ENCODE data around the gene CFLAR. TPM values are rescaled to one million over a fixed set of nuclear protein-coding genes. Genes with fewer than 3 reads are reported as not detected.

The CFLAR gene
- total RNA-seq, 3 donors from 2014 or later (not counting 1 experiment from before 2014, with no cell fraction given) = 415 to 542 (median 445) TPM

GRCh38 chr2:201219328-201220096 lies 103.5 kb downstream of the CFLAR start:
- no peak for TF ChIP-seq CTCF (IDR thresholded peaks at IDR 0.05)
- H3K9me3 Mint-ChIP-seq = no peaks in the 10 kb centered on the region
- peak overlapping the region; percentile 81 to 84 for H3K27ac Mint-ChIP-seq
- H3K4me3 ChIP-seq (ENCODE audit: low read length) = no peak overlapping the region
- DNase-seq (no peak), ATAC-seq (no peak)
- H3K4me1 Mint-ChIP-seq = peaks cover 13 to 21% of the 10 kb centered on the region in 2 donors
- H3K36me3 ChIP-seq (ENCODE audit: control insufficient read depth, insufficient read depth, low read length) = peaks cover 41% of the 10 kb centered on the region
- H3K4me1 ChIP-seq (ENCODE audit: control insufficient read depth, insufficient read depth, low read length) = peaks cover 3% of the 10 kb centered on the region
- no peaks in the 10 kb centered on the region for H3K27me3 ChIP-seq (ENCODE audit: control insufficient read depth, insufficient read depth, low read length)
- 92% methylated on average over 5 of the region's 5 CpGs for WGBS (ENCODE audit: insufficient coverage)
- no peak overlapping the region for H3K27ac ChIP-seq (ENCODE audit: low read length)
- intact Hi-C loops (cut with micrococcal nuclease) = no loop called here
- no peak overlapping the region for H3K4me3 Mint-ChIP-seq
- H3K27me3 Mint-ChIP-seq (ENCODE audit: low read depth in 2 of 2) = no peaks in the 10 kb centered on the region
- H3K9me3 ChIP-seq (ENCODE audit: control insufficient read depth, insufficient read depth, low read length) = no peaks in the 10 kb centered on the region
- peaks cover 7% of the 10 kb centered on the region for H3K36me3 Mint-ChIP-seq

- Mint-ChIP-seq H3K27me3 (ENCODE audit: low read depth in 2 of 2) (no peaks in the 10 kb centered on the region), H3K36me3 (peaks cover 6% of the 10 kb centered on the region), H3K9me3 (no peaks in the 10 kb centered on the region), H3K27ac (peak overlapping the region; percentile 81 to 84), H3K4me1 (peaks cover 13 to 28% of the 10 kb centered on the region in 2 donors), H3K4me3 (no peak overlapping the region)
- Histone ChIP-seq H3K27ac (ENCODE audit: low read length) (no peak overlapping the region), H3K36me3 (ENCODE audit: control insufficient read depth, insufficient read depth, low read length) (peaks cover 41% of the 10 kb centered on the region), H3K4me1 (ENCODE audit: control insufficient read depth, insufficient read depth, low read length) (peaks cover 3% of the 10 kb centered on the region), H3K9me3 (ENCODE audit: control insufficient read depth, insufficient read depth, low read length) (no peaks in the 10 kb centered on the region), H3K4me3 (ENCODE audit: low read length) (no peak overlapping the region), H3K27me3 (ENCODE audit: control insufficient read depth, insufficient read depth, low read length) (no peaks in the 10 kb centered on the region)
- no peak for TF ChIP-seq CTCF (IDR thresholded peaks at IDR 0.05)
- no peak for ATAC-seq
- peak in 1 of 2 donors; percentile 23 for DNase-seq
- intact Hi-C loops (cut with micrococcal nuclease) = no loop called here
- 60% methylated on average over 1 of the region's 4 CpGs for WGBS (ENCODE audit: insufficient coverage)
These were observed 104.2 kb downstream of the CFLAR start for GRCh38 chr2:201220102-201220570.

- H3K4me1 Mint-ChIP-seq = peaks cover 12 to 30% of the 10 kb centered on the region in 2 donors
- intact Hi-C loops (cut with micrococcal nuclease) = no loop called here
- H3K36me3 Mint-ChIP-seq = no peaks in the 10 kb centered on the region
- peak overlapping the region; percentile 81 to 84 for H3K27ac Mint-ChIP-seq
- TF ChIP-seq CTCF (IDR thresholded peaks at IDR 0.05) = no peak
- ATAC-seq (peak; percentile 26 to 31 (median 27)), DNase-seq (no peak)
- H3K9me3 ChIP-seq (ENCODE audit: control insufficient read depth, insufficient read depth, low read length) = no peaks in the 10 kb centered on the region
- H3K4me3 Mint-ChIP-seq = peak overlapping the region; percentile 25
- no peak overlapping the region for H3K4me3 ChIP-seq (ENCODE audit: low read length)
- H3K27ac ChIP-seq (ENCODE audit: low read length) = peak overlapping the region; percentile 12
- H3K4me1 ChIP-seq (ENCODE audit: control insufficient read depth, insufficient read depth, low read length) = peaks cover 3% of the 10 kb centered on the region
- H3K27me3 ChIP-seq (ENCODE audit: control insufficient read depth, insufficient read depth, low read length) = no peaks in the 10 kb centered on the region
- no peaks in the 10 kb centered on the region for H3K9me3 Mint-ChIP-seq
- H3K36me3 ChIP-seq (ENCODE audit: control insufficient read depth, insufficient read depth, low read length) = peaks cover 20% of the 10 kb centered on the region
- WGBS (ENCODE audit: insufficient coverage) = 66% methylated on average over 5 of the region's 8 CpGs
- H3K27me3 Mint-ChIP-seq (ENCODE audit: low read depth in 2 of 2) = no peaks in the 10 kb centered on the region
These were observed 107.4 kb downstream of the CFLAR start for GRCh38 chr2:201223089-201224073.

Other genes starting within 250 kb of the CFLAR start
- gene PPIL3, start 227.1 kb upstream of the CFLAR start, total RNA-seq = 10 to 100 TPM; 30.0 to 39.9 (median 33.3) TPM
- gene NIF3L1, start 226.8 kb upstream of the CFLAR start, total RNA-seq = 10 to 100 TPM in 1 of 3 donors, 1 to 10 TPM in 2; 8.8 to 13.3 (median 9.6) TPM
- 10 to 100 TPM; 21.7 to 48.5 (median 26.1) TPM for gene ORC2, start 152.5 kb upstream of the CFLAR start, total RNA-seq
- 10 to 100 TPM; 54.2 to 62.5 (median 60.1) TPM for gene HYCC2, start 44.5 kb upstream of the CFLAR start, total RNA-seq
- gene NDUFB3, start 44.2 kb upstream of the CFLAR start, total RNA-seq = 10 to 100 TPM; 23.5 to 32.7 (median 30.7) TPM
- gene CASP10, start 67.0 kb downstream of the CFLAR start, total RNA-seq = 100 to 1,000 TPM in 1 of 3 donors, 10 to 100 TPM in 2; 67.4 to 101 (median 75.3) TPM
- 100 to 1,000 TPM; 218 to 404 (median 347) TPM for gene CASP8, start 144.4 kb downstream of the CFLAR start, total RNA-seq
- gene FLACC1, start 241.2 kb downstream of the CFLAR start, total RNA-seq = 1 to 10 TPM; 5.2 to 7.0 (median 6.8) TPM

Data from natural killer cell (primary cell).